HUDEP-2 (cell line): Measurements from ENCODE around the gene RPGR.
A peak's percentile ranks its signal among the peaks of the same experiment; 100 is the strongest.

Experiments
- DNase-seq, 76 experiments: peaks; one replicate each; lab custom pipeline; 2025; ENCODE audit not compliant: unreplicated experiment in 76 of 76; lab: John Stamatoyannopoulos, UW

The RPGR gene

GRCh38 chrX:38326086-38326485 lies 1.2 kb downstream of the RPGR start:
- no peak for DNase-seq

GRCh38 chrX:38320819-38321218 lies 6.5 kb downstream of the RPGR start:
- DNase-seq: no peak

GRCh38 chrX:38318606-38319005 lies 8.7 kb downstream of the RPGR start:
- no peak for DNase-seq

GRCh38 chrX:38318196-38318595 lies 9.1 kb downstream of the RPGR start:
- DNase-seq: no peak

DNA sequence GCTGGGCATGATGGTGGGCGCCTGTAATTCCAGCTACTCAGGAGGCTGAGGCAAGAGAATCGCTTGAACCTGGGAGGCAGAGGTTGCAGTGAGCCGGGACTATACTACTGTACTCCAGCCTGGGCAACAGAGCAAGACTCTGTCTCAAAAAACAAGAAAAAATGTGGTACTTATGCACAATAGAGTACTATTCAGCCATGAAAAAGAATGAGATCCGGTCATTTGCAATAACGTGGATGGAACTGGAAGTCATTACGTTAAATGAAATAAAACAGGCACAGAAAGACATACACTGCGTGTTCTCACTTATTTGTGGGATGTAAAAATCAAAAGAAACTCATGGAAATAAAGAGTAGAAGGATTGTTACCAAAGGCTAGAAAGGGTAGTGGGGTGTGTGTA lies 12.1 kb downstream of the RPGR start:
- no peak for DNase-seq

DNA sequence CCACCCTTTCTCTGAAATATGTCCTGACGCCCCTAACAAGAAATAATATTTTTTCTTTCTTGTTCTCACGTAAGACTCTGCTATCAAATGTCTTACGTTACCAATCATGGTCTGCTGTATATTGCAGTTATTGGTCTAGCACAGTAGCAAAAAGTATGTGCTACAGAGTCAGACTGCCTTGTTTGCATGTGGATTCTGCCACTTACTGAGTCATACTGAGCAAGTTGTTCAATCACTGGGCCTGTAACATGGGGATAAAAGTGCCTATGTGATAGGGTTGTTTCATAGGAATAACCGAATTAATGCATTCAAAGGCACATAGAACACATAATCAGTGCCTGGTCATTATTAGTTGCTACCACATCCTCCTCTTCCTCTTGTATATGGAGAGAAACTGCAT lies 14.1 kb downstream of the RPGR start:
- DNase-seq: no peak

DNA sequence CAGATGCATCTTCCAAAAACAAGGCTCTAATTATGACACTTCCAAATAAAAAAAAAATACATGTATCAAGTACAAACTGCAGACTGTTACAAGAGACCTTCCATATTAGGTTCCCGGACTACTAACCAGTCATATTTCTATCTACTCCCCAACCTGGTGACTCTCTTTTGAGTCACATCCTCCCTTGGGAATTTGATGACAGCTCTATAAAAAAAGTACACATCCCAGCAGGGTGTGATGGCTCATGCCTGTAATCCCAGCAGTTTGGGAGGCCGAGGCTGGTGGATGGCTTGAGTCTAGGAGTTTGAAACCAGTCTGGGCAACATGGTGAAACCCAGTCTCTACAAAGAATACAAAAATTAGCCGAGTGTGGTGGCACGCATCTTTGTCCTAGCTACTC lies 14.9 kb downstream of the RPGR start:
- DNase-seq: no peak

GRCh38 chrX:38311743-38312142 lies 15.6 kb downstream of the RPGR start:
- no peak for DNase-seq

- DNase-seq: no peak
Measured at GRCh38 chrX:38305971-38306370, 21.3 kb downstream of the RPGR start.

- peak in 1 of 76 experiments; percentile 0 for DNase-seq
Measured at GRCh38 chrX:38304010-38304409, 23.3 kb downstream of the RPGR start.

DNA sequence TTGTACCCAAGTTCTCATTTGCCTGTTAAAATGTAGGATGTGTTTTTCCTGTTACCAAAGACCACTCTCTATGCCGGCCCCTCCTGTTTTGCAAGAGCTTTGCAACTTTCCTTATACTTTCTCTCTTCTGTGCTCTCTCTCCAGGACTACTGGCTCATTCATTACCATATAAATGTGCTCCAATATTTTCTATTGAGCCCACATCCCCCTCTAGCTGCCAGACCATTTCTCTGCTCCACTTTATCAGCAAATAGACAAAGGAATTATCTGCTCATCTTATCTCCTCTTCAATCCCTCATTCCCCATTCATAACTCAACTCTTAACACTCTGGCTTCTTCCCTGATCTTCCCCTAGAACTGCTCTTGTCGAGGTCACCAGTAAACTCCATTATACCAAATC lies 33.6 kb downstream of the RPGR start:
- DNase-seq: no peak

- no peak for DNase-seq
Measured at GRCh38 chrX:38287674-38288073, 39.6 kb downstream of the RPGR start.

DNA sequence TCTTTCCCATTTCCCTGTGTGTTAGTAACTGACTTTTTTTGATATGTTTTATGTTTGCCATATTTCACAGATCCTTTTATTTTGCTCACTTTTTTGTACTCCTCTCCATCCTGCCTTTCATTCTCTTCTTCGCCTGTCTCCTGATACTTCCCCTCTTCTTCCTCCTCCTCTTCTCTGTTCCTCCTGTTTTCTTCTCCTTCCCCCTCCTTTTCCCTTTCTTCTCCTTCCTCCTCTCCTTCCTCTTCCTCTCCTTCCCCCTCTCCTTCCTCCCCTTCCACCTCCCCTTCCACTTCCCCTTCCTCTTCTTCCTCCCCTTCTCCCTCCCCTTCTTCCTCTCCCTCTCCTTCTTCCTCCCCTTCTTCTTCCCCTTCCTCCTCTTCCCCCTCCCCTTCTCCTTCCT lies 41.7 kb downstream of the RPGR start:
- DNase-seq: no peak

- no peak for DNase-seq
Measured at GRCh38 chrX:38282049-38282448, 45.3 kb downstream of the RPGR start.

GRCh38 chrX:38279188-38279587 lies 48.1 kb downstream of the RPGR start:
- no peak for DNase-seq

DNA sequence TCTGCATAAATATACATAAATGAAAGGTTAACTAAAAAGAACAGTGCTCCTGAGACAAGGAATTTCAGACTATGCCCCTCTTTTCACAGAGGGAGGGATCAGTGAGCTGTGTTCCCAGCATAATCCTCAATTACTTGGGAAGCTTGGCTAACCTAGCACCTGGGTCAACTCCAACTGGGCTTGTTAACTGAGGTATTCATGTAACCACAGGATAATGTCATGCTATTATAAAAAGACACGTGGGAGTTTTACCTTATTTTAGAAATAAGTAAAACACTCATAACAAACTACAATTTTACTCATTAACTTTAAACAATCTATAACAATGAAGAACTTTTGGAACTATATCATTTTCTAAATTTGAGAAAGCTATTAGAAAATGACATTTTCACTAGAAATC lies 48.6 kb downstream of the RPGR start:
- no peak for DNase-seq

DNA sequence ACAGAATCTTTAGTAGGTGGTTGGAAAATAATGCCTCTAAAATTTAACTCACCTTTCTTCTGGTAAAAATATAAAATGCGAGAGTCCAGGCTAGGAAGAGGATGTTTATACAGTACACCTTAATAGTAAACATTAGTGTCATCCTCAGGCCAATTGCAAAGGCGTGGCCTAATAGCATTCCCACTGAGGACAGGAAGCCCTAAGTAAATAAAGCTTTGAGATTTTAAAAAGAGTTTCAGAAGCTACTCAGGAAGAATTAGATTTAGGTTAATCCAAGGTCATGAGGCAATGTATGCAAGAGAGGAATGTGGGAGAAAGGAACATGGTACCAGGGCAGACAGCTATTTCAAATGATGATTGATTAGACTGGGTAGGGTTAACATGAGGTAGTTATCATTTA lies 49.5 kb downstream of the RPGR start:
- no peak for DNase-seq

GRCh38 chrX:38277136-38277535 lies 50.2 kb downstream of the RPGR start:
- no peak for DNase-seq

DNA sequence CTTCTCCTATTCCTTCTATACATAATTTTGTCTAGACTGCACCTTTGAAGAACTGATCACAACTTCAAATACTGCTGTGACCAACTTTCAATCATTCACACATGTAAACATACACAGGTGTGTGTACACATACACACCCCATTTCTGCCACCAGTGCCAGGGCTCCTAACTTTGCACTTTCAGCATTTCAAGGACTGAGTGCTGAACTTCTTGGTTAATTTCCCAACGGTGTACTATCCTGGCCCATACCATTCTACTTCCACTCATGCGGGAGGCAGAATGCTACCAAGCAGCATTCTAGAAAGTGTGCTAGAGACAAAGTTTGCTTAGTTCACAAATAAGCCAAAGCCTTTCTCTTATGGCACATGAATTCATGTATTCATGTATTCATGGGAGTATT lies 51.2 kb downstream of the RPGR start:
- DNase-seq: no peak

- no peak for DNase-seq
Measured at GRCh38 chrX:38275615-38276014, 51.7 kb downstream of the RPGR start.

DNA sequence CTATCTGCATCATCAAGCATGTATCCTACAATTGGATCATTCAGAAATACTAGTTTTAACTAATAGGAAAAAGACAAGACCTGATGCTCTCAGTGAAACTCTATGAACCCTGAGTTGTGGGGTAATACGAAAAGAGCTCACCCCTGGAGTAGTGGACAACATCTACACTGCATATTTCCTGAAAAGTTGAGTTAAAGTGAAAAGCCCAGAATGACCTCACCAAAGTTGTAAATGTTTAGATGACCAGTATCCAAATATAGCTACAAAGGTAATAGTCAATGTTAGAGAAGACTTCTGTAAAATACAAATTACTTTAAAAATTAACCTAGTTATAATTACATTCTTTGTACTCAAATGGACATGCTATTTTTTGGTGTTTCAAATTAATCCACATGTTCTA lies 53.9 kb downstream of the RPGR start:
- no peak for DNase-seq

- DNase-seq: no peak
Measured at GRCh38 chrX:38271154-38271716, 56.1 kb downstream of the RPGR start.

- no peak for DNase-seq
Measured at GRCh38 chrX:38268011-38268410, 59.3 kb downstream of the RPGR start.
